Gastrocnemius medialis (tissue), 4 donors: Measurements from ENCODE around the gene IL34. TPM values are rescaled to one million over a fixed set of nuclear protein-coding genes. Genes with fewer than 3 reads are reported as not detected.

Experiments
- ATAC-seq, 2 donors: fragments of 150-250 bp; one replicate each; pipeline ENCODE4 v1.9.1; 2016
- DNase-seq, 2 donors: peaks; one replicate each; pipeline ENCODE4 v3.0.0-alpha.2; 2019
- H3K27ac ChIP-seq, 4 donors: fragments of 200-600 bp; sonication (generic); 1 replicate in 1 of 4; 2 replicates in 3 of 4; pipeline ENCODE4 v1.5.1; 2016 to 2018; ENCODE audit warnings: mild to moderate bottlenecking in 2 of 4, moderate library complexity in 1 of 4
- H3K27me3 ChIP-seq, 3 donors: fragments of 200-600 bp; sonication (generic) in 2 of 3; 1 replicate in 1 of 3; 2 replicates in 2 of 3; pipeline versions ENCODE4 v1.5.1 to v1.6.0; 2016 to 2019; ENCODE audit warnings: mild to moderate bottlenecking in 1 of 3, moderate library complexity in 1 of 3
- H3K36me3 ChIP-seq, 2 donors: fragments of 200-600 bp; sonication (generic) in 1 of 2; one replicate each; pipeline ENCODE4 v1.5.1; 2017 to 2018
- H3K4me1 ChIP-seq, 2 donors: fragments of 200-600 bp; sonication (generic) in 1 of 2; one replicate each; pipeline ENCODE4 v1.5.1; 2016 to 2017; ENCODE audit warnings: mild to moderate bottlenecking in 2 of 2
- H3K4me3 ChIP-seq, 4 donors: fragments of 200-600 bp; sonication (generic) in 3 of 4; 1 replicate in 1 of 4; 2 replicates in 3 of 4; pipeline ENCODE4 v1.5.1; 2016 to 2019; ENCODE audit warnings: mild to moderate bottlenecking in 2 of 4
- H3K9me3 ChIP-seq, 3 donors: fragments of 200-600 bp; sonication (generic) in 2 of 3; 1 replicate in 1 of 3; 2 replicates in 2 of 3; pipeline ENCODE4 v1.5.1; 2016 to 2019
- POLR2A ChIP-seq, 2 donors: fragments of 450-650 bp; IDR thresholded peaks; one replicate each; pipeline ENCODE4 v1.6.1; 2017; ENCODE audit warnings: antibody characterized with exemption in 2 of 2, mild to moderate bottlenecking in 2 of 2, moderate library complexity in 2 of 2
- in situ Hi-C, 4 donors: fragments of 200-750 bp; cut with MboI; loops; one replicate each; pipeline versions ENCODE4 v1.15.0 to v1.8.0; 2017; ENCODE audit warnings: low sequenced_read_pairs in 4 of 4
- intact Hi-C: fragments of 100-400 bp; cut with DNase I; formaldehyde crosslinking; loops from one replicate; pipeline ENCODE4 v1.15.1; 2023; ENCODE audit warnings: low total_unique reads
- total RNA-seq, 4 donors: library from RNA; depleted of rRNA; stranded (reverse); fragments of >200 nt; gene quantifications; one replicate each; pipeline versions ENCODE4 v1.1.0 to v1.2.3, GENCODE V29; 2016
- TF ChIP-seq, protein P1 (sequence below), 5 experiments: fragments of 450-650 bp in 3 of 5; fragments of 200-600 bp in 2 of 5; sonication (generic) in 2 of 5; IDR thresholded peaks in 4 of 5; conservative IDR thresholded peaks in 1 of 5; 1 replicate in 4 of 5; 2 replicates in 1 of 5; pipeline ENCODE4 v1.5.1; 2016 to 2019; ENCODE audit warnings: antibody characterized with exemption in 5 of 5, mild to moderate bottlenecking in 3 of 5, moderate library complexity in 3 of 5

IL34 gene
- total RNA-seq, 4 donors from 2014 or later: 0.71 to 93.0 (median 22.1) TPM

- Histone ChIP-seq H3K36me3 (no peaks in the 10 kb centered on the region), H3K4me3 (no peak overlapping the region), H3K27ac (peak overlapping the region; percentile 88 to 97 (median 94)), H3K9me3 (no peaks in the 10 kb centered on the region), H3K4me1 (peaks cover 90% of the 10 kb centered on the region in 2 donors), H3K27me3 (no peaks in the 10 kb centered on the region)
- peak; percentile 7 to 18 for ATAC-seq
- intact Hi-C loops (no loop called here), in situ Hi-C loops (loop anchor here in 2 of 4 donors (10.0 kb wide), 2 partner anchors 45 to 75 kb away; no protein-coding TSS in a partner anchor)
- TF ChIP-seq, protein P1, sequence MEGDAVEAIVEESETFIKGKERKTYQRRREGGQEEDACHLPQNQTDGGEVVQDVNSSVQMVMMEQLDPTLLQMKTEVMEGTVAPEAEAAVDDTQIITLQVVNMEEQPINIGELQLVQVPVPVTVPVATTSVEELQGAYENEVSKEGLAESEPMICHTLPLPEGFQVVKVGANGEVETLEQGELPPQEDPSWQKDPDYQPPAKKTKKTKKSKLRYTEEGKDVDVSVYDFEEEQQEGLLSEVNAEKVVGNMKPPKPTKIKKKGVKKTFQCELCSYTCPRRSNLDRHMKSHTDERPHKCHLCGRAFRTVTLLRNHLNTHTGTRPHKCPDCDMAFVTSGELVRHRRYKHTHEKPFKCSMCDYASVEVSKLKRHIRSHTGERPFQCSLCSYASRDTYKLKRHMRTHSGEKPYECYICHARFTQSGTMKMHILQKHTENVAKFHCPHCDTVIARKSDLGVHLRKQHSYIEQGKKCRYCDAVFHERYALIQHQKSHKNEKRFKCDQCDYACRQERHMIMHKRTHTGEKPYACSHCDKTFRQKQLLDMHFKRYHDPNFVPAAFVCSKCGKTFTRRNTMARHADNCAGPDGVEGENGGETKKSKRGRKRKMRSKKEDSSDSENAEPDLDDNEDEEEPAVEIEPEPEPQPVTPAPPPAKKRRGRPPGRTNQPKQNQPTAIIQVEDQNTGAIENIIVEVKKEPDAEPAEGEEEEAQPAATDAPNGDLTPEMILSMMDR (IDR thresholded peaks at IDR 0.05 in 4 of 5, conservative IDR thresholded peaks at IDR 0.05 in 1 of 5): no peak
- TF ChIP-seq POLR2A (IDR thresholded peaks at IDR 0.05): peak in 1 of 2 donors; percentile 17
- DNase-seq: peak; percentile 79 to 88
Observed at GRCh38 chr16:70689035-70689969, 42.9 kb downstream of the IL34 start.

- Histone ChIP-seq H3K9me3 (no peaks in the 10 kb centered on the region), H3K27me3 (no peaks in the 10 kb centered on the region), H3K27ac (peak overlapping the region; percentile 88 to 97 (median 94)), H3K36me3 (no peaks in the 10 kb centered on the region), H3K4me1 (peaks cover 90 to 92% of the 10 kb centered on the region in 2 donors), H3K4me3 (no peak overlapping the region)
- in situ Hi-C loops: loop anchor here in 2 of 4 donors (10.0 kb wide), 2 partner anchors 45 to 75 kb away; no protein-coding TSS in a partner anchor
- TF ChIP-seq, protein P1 (IDR thresholded peaks at IDR 0.05 in 4 of 5, conservative IDR thresholded peaks at IDR 0.05 in 1 of 5): no peak
- TF ChIP-seq POLR2A (IDR thresholded peaks at IDR 0.05): peak; percentile 15 to 24
- peak in 1 of 2 donors; percentile 13 for ATAC-seq
- intact Hi-C loops: no loop called here
- DNase-seq: peak; percentile 77 to 92
Observed at GRCh38 chr16:70689970-70690891, 43.9 kb downstream of the IL34 start.

DNA sequence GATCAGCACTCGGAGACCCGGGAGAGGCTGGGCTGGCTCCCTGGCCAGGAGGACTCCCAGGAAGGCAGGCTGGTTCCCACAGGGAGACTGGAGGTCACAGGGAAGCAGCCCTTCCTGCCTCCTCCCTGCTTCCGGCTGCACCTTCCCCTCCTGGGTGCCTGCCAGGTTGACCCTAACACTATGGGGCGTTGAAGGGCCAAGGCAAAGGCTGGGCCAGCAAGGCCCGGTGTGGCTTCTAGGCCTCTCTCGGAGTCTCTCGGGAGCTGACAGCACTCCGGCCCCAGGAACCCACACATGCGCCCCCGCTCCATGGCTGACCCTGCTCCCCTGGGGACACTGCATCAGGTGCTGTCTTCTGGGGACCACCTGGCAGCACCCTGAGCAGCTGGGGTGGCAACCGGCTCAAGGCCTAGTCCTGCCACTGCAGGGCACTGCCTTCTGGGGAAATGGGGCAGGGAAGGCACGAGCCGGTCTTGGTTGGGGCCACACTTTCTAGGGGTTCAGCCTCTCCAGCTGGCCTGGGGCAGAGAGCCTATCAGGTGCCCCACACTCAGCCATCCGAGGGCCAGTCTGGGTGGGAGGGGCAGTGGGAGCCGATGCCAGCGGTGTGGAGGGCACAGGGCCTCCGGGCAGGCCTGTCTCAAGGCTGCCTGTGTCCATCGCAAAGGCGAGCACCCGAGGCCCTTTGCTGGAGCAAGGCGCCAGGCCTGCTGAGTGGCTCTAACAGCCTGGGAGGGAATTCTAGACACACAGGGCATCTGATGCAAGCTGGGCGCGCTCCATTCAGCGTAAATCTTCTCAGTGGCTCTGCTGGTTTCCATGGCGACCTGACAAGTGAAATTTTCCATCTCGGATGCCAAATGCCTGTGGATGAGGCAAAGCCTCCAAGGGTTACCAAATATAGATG, 45.1 kb downstream of the IL34 start:
- in situ Hi-C loops (no loop called here), intact Hi-C loops (no loop called here)
- Histone ChIP-seq H3K36me3 (no peaks in the 10 kb centered on the region), H3K4me1 (peaks cover 99 to 100% of the 10 kb centered on the region in 2 donors), H3K4me3 (no peak overlapping the region), H3K9me3 (no peaks in the 10 kb centered on the region), H3K27ac (peak overlapping the region; percentile 88 to 97 (median 94)), H3K27me3 (no peaks in the 10 kb centered on the region)
- DNase-seq (peak; percentile 58 to 90), ATAC-seq (peak; percentile 11 to 25)
- TF ChIP-seq, protein P1 (IDR thresholded peaks at IDR 0.05 in 4 of 5, conservative IDR thresholded peaks at IDR 0.05 in 1 of 5): no peak
- peak in 1 of 2 donors; percentile 46 for TF ChIP-seq POLR2A (IDR thresholded peaks at IDR 0.05)
